ENCODE measurements around the gene TOR2A.

DNA sequence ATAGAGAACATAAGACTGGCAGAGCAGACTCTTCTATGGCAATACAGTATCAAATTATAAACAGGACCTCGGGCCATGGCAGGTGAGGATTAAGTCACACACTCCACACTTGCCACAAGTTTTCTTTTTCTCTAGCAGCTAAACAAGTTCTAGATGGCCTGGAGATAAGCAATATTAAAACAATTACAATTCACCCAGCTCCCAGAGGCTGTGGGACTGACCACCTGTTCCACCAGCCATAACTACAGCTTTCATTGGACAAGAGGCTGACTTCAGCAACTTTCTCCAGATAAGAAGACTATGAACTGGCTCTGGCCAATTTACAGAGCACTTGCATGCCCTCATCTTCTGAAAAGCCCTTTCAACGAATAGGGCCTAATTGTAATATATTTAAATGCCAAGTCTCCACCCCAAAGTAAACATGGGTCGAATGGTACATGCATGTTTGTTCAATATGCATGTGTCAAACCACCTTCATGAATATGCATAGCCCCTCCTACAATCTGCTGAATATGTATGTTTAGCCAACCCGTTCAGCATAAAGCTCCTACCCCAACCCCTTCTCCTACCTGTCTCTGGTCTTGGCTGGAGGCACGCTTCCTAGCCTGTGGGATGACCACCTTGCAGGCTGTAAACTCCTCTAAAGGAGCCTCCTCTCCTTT lies 34.4 kb downstream of the TOR2A start:
- TF ChIP-seq, protein P1, sequence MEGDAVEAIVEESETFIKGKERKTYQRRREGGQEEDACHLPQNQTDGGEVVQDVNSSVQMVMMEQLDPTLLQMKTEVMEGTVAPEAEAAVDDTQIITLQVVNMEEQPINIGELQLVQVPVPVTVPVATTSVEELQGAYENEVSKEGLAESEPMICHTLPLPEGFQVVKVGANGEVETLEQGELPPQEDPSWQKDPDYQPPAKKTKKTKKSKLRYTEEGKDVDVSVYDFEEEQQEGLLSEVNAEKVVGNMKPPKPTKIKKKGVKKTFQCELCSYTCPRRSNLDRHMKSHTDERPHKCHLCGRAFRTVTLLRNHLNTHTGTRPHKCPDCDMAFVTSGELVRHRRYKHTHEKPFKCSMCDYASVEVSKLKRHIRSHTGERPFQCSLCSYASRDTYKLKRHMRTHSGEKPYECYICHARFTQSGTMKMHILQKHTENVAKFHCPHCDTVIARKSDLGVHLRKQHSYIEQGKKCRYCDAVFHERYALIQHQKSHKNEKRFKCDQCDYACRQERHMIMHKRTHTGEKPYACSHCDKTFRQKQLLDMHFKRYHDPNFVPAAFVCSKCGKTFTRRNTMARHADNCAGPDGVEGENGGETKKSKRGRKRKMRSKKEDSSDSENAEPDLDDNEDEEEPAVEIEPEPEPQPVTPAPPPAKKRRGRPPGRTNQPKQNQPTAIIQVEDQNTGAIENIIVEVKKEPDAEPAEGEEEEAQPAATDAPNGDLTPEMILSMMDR (IDR thresholded peaks at IDR 0.05; ENCODE audit: poor library complexity): no peak
- TF ChIP-seq EZH2 (IDR thresholded peaks at IDR 0.05; ENCODE audit: borderline replicate concordance): no peak

Data from hepatocyte (in vitro differentiated cells).